GM06990 (cell line): ENCODE results near the gene SEMA3B.

Experiments
- DNase-seq: peaks from one replicate; pipeline ENCODE4 v3.0.0-alpha.2; 2011; ENCODE audit not compliant: insufficient read length; ENCODE audit errors: extremely low read depth
- H3K27me3 ChIP-seq: replicated peaks from 2 replicates; pipeline ENCODE4 v1.6.0; 2011; ENCODE audit warnings: low read length; ENCODE audit not compliant: control insufficient read depth, insufficient read depth
- H3K36me3 ChIP-seq: 2 replicates; pipeline ENCODE4 v1.5.1; 2011; ENCODE audit warnings: low read length; ENCODE audit not compliant: control insufficient read depth, insufficient read depth
- H3K4me3 ChIP-seq: replicated peaks from 2 replicates; pipeline ENCODE4 v1.5.1; 2011; ENCODE audit warnings: low read depth, mild to moderate bottlenecking, control low read depth, low read length
- CTCF ChIP-seq: IDR thresholded peaks from 2 replicates; pipeline ENCODE4 v1.5.1; 2011; ENCODE audit warnings: low read length, control low read depth, mild to moderate bottlenecking, inconsistent platforms; ENCODE audit not compliant: insufficient read depth, poor library complexity, severe bottlenecking

The SEMA3B gene

GRCh38 chr3:50249457-50249856, 19.5 kb upstream of the SEMA3B start:
- no peaks in the 10 kb centered on the region for H3K27me3 ChIP-seq
- peaks cover 40% of the 10 kb centered on the region for H3K36me3 ChIP-seq
- no peak for DNase-seq
- TF ChIP-seq CTCF: no peak
- H3K4me3 ChIP-seq: no peak overlapping the region

DNA sequence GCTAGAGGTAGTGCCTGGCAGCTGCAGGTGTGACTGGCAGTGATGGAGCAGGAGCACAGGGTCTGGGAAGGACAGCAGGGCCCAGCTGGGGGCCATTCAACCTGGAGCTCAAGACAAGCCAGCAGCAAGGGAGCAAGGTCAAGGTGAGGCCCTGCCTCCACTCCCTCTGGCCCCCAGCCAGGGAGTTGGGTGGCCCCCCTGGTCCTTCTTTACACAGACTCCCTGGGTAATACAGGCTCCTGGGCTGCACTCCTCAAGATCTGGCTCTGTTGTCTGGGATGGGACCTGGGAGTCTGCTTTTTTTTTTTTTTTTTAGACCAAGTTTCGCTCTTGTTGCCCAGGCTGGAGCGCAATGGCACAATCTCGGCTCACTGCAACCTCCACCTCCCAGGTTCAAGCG, 18.4 kb upstream of the SEMA3B start:
- H3K36me3 ChIP-seq: peaks cover 46% of the 10 kb centered on the region

GRCh38 chr3:50251220-50251619, 17.7 kb upstream of the SEMA3B start:
- no peaks in the 10 kb centered on the region for H3K27me3 ChIP-seq
- no peak for TF ChIP-seq CTCF
- H3K4me3 ChIP-seq: no peak overlapping the region
- H3K36me3 ChIP-seq: peaks cover 48% of the 10 kb centered on the region
- DNase-seq: no peak

More for the DNA sequence above, 18.4 kb upstream of the SEMA3B start:
- Histone ChIP-seq H3K27me3 (no peaks in the 10 kb centered on the region), H3K4me3 (no peak overlapping the region)
- DNase-seq: no peak
- no peak for TF ChIP-seq CTCF

- TF ChIP-seq CTCF: no peak
- Histone ChIP-seq H3K4me3 (no peak overlapping the region), H3K36me3 (peaks cover 57% of the 10 kb centered on the region), H3K27me3 (no peaks in the 10 kb centered on the region)
- DNase-seq: no peak
These were observed 14.2 kb upstream of the SEMA3B start for GRCh38 chr3:50254577-50255250.

DNA sequence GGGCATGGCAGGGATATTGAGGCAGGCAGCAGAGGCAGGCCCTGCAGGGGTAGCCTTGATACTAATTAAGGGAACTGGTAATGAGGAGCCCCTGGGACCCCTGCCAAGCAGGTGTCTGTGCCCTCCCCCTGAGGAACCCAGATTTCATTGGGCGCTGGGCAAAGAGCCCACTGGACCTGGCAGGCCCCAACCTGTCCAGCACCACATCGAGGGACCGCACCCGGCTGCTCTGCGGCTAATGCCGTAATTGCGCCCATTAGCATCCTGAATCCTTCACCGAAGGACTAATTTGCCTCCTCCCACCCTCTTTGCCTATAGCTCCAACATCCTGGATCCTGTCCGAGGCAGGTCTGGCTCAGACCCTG, 13.7 kb upstream of the SEMA3B start:
- TF ChIP-seq CTCF: no peak
- H3K4me3 ChIP-seq: no peak overlapping the region
- no peak for DNase-seq
- H3K27me3 ChIP-seq: no peaks in the 10 kb centered on the region
- peaks cover 54% of the 10 kb centered on the region for H3K36me3 ChIP-seq
